ENCODE data around the gene MAP1LC3A. TPM values are rescaled to one million over a fixed set of nuclear protein-coding genes. Genes with fewer than 3 reads are reported as not detected.

The MAP1LC3A gene
- total RNA-seq, 1 donor from 2014 or later: 33.6 TPM

GRCh38 chr20:34559311-34560140 is 1.0 kb downstream of the MAP1LC3A start:
- no peak overlapping the region for H3K27ac Mint-ChIP-seq (ENCODE audit: unreplicated experiment)
- no peaks in the 10 kb centered on the region for H3K9me3 Mint-ChIP-seq (ENCODE audit: unreplicated experiment)
- peaks cover 10% of the 10 kb centered on the region for H3K27me3 Mint-ChIP-seq (ENCODE audit: unreplicated experiment)
- no peak for TF ChIP-seq CTCF (IDR thresholded peaks at IDR 0.05; ENCODE audit: unreplicated experiment)
- DNase-seq (ENCODE audit: low spot score): no peak
- peak overlapping the region; percentile 71 for H3K4me3 Mint-ChIP-seq (ENCODE audit: unreplicated experiment)
- H3K36me3 Mint-ChIP-seq (ENCODE audit: low read depth, unreplicated experiment): peaks cover 7% of the 10 kb centered on the region
- H3K4me1 Mint-ChIP-seq (ENCODE audit: unreplicated experiment): peaks cover 5% of the 10 kb centered on the region

GRCh38 chr20:34560141-34560523 is 1.6 kb downstream of the MAP1LC3A start:
- DNase-seq (ENCODE audit: low spot score): no peak
- Mint-ChIP-seq H3K27me3 (ENCODE audit: unreplicated experiment) (peaks cover 10% of the 10 kb centered on the region), H3K9me3 (ENCODE audit: unreplicated experiment) (no peaks in the 10 kb centered on the region), H3K4me3 (ENCODE audit: unreplicated experiment) (no peak overlapping the region), H3K27ac (ENCODE audit: unreplicated experiment) (no peak overlapping the region), H3K4me1 (ENCODE audit: unreplicated experiment) (peaks cover 5% of the 10 kb centered on the region), H3K36me3 (ENCODE audit: low read depth, unreplicated experiment) (peaks cover 8% of the 10 kb centered on the region)
- no peak for TF ChIP-seq CTCF (IDR thresholded peaks at IDR 0.05; ENCODE audit: unreplicated experiment)

GRCh38 chr20:34560614-34561013 is 2.1 kb downstream of the MAP1LC3A start:
- H3K27me3 Mint-ChIP-seq (ENCODE audit: unreplicated experiment): peaks cover 10% of the 10 kb centered on the region
- H3K9me3 Mint-ChIP-seq (ENCODE audit: unreplicated experiment): no peaks in the 10 kb centered on the region
- H3K36me3 Mint-ChIP-seq (ENCODE audit: low read depth, unreplicated experiment): peaks cover 10% of the 10 kb centered on the region
- no peak for DNase-seq (ENCODE audit: low spot score)
- no peak overlapping the region for H3K4me3 Mint-ChIP-seq (ENCODE audit: unreplicated experiment)
- H3K4me1 Mint-ChIP-seq (ENCODE audit: unreplicated experiment): peaks cover 5% of the 10 kb centered on the region
- no peak for TF ChIP-seq CTCF (IDR thresholded peaks at IDR 0.05; ENCODE audit: unreplicated experiment)
- H3K27ac Mint-ChIP-seq (ENCODE audit: unreplicated experiment): no peak overlapping the region

- peak overlapping the region; percentile 44 for H3K27ac Mint-ChIP-seq (ENCODE audit: unreplicated experiment)
- H3K9me3 Mint-ChIP-seq (ENCODE audit: unreplicated experiment): no peaks in the 10 kb centered on the region
These were observed 3.1 kb downstream of the MAP1LC3A start for GRCh38 chr20:34561661-34562060.

More at GRCh38 chr20:34561661-34562060, 3.1 kb downstream of the MAP1LC3A start:
- Mint-ChIP-seq H3K4me3 (ENCODE audit: unreplicated experiment) (no peak overlapping the region), H3K4me1 (ENCODE audit: unreplicated experiment) (peaks cover 5% of the 10 kb centered on the region), H3K27me3 (ENCODE audit: unreplicated experiment) (peaks cover 10% of the 10 kb centered on the region), H3K36me3 (ENCODE audit: low read depth, unreplicated experiment) (peaks cover 11% of the 10 kb centered on the region)
- no peak for TF ChIP-seq CTCF (IDR thresholded peaks at IDR 0.05; ENCODE audit: unreplicated experiment)
- DNase-seq (ENCODE audit: low spot score): no peak
